H1 (cell line): ENCODE measurements around the gene TMEM236.

Source experiments
- SIN3A ChIP-seq, 2 experiments: IDR thresholded peaks in 1 of 2; conservative IDR thresholded peaks in 1 of 2; 2 replicates each; pipeline ENCODE4 v1.6.1; 2011 to 2012; ENCODE audit warnings: low read length in 2 of 2, improper control_type of control experiment in 1 of 2, low read depth in 1 of 2, mild to moderate bottlenecking in 1 of 2
- YY1 ChIP-seq: IDR thresholded peaks from 2 replicates; pipeline ENCODE4 v1.6.1; 2011; ENCODE audit warnings: low read depth, mild to moderate bottlenecking, low read length
- TF ChIP-seq, protein P1 (sequence below): IDR thresholded peaks from 2 replicates; pipeline ENCODE4 v1.6.1; 2012; ENCODE audit warnings: low read length, inconsistent platforms
- TF ChIP-seq, protein P2 (sequence below), 3 experiments: IDR thresholded peaks; 1 replicate in 2 of 3; 2 replicates in 1 of 3; pipeline versions ENCODE4 v1.5.1 to v1.6.1; 2011; ENCODE audit warnings: low read length in 3 of 3, mild to moderate bottlenecking in 3 of 3, inconsistent platforms in 2 of 3, low read depth in 1 of 3, moderate library complexity in 1 of 3; ENCODE audit not compliant: insufficient read depth in 1 of 3; ENCODE audit errors: control extremely low read depth in 1 of 3

DNA sequence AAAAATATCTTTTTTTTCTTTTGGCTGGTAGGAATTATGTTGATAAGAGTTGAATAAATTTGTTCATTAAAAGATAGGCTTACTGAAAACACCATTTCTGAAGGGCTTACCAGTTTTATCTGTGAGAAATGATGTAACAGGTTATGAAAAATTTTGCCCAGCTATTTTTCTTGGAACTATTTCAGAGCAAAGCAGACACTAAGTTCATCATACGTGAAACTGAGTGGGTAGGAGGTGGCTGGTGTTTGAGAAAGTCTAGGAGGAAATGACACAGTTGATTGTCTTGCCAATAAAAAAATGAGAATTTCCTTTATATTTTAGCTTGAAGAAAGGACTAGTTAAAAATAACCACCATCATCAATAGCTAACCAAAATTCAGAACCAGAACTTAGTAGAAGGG lies 51.0 kb downstream of the TMEM236 start:
- TF ChIP-seq, protein P1, sequence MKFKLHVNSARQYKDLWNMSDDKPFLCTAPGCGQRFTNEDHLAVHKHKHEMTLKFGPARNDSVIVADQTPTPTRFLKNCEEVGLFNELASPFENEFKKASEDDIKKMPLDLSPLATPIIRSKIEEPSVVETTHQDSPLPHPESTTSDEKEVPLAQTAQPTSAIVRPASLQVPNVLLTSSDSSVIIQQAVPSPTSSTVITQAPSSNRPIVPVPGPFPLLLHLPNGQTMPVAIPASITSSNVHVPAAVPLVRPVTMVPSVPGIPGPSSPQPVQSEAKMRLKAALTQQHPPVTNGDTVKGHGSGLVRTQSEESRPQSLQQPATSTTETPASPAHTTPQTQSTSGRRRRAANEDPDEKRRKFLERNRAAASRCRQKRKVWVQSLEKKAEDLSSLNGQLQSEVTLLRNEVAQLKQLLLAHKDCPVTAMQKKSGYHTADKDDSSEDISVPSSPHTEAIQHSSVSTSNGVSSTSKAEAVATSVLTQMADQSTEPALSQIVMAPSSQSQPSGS: no peak
- TF ChIP-seq SIN3A (conservative IDR thresholded peaks at IDR 0.05 in 1 of 2, IDR thresholded peaks at IDR 0.05 in 1 of 2; ENCODE audit: low read depth in 1 of 2, low read length in 2 of 2) (no peak), YY1 (no peak)
- TF ChIP-seq, protein P2, sequence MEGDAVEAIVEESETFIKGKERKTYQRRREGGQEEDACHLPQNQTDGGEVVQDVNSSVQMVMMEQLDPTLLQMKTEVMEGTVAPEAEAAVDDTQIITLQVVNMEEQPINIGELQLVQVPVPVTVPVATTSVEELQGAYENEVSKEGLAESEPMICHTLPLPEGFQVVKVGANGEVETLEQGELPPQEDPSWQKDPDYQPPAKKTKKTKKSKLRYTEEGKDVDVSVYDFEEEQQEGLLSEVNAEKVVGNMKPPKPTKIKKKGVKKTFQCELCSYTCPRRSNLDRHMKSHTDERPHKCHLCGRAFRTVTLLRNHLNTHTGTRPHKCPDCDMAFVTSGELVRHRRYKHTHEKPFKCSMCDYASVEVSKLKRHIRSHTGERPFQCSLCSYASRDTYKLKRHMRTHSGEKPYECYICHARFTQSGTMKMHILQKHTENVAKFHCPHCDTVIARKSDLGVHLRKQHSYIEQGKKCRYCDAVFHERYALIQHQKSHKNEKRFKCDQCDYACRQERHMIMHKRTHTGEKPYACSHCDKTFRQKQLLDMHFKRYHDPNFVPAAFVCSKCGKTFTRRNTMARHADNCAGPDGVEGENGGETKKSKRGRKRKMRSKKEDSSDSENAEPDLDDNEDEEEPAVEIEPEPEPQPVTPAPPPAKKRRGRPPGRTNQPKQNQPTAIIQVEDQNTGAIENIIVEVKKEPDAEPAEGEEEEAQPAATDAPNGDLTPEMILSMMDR (IDR thresholded peaks at IDR 0.05; ENCODE audit: control extremely low read depth in 1 of 3, insufficient read depth in 1 of 3, low read depth in 1 of 3, low read length in 3 of 3): no peak
